Measurements from ENCODE around the gene ANKRD26.

Gene ANKRD26

GRCh38 chr10:27099916-27100812 lies at the start of gene ANKRD26:
Gene ANKRD26 (minus strand): TSS chr10:27100494. CDS start chr10:27100326, 168 bp downstream.
- H3K27ac ChIP-seq (ENCODE audit: low read length): peak within 1 kb of the TSS; percentile 86
- peaks cover 17% of the 10 kb centered on the region for H3K4me1 ChIP-seq (ENCODE audit: control insufficient read depth, insufficient read depth, low read length)
- H3K9me3 ChIP-seq (ENCODE audit: control insufficient read depth in 2 of 2, low read length in 2 of 2): no peaks in the 10 kb centered on the region
- H3K9ac ChIP-seq (ENCODE audit: low read length in 2 of 2): peak within 1 kb of the TSS; percentile 68 to 90
- H3K36me3 ChIP-seq (ENCODE audit: control insufficient read depth in 2 of 2, insufficient read depth in 2 of 2, low read length in 2 of 2): peaks cover 0 to 4% of the 10 kb centered on the region in 2 donors
- H3K4me3 ChIP-seq (ENCODE audit: low read length in 2 of 2): peak within 1 kb of the TSS; percentile 77 to 88
- no peaks in the 10 kb centered on the region for H3K27me3 ChIP-seq (ENCODE audit: control insufficient read depth in 1 of 2, insufficient read depth in 2 of 2, low read length in 2 of 2)

GRCh38 chr10:27147701-27148100 lies 47.4 kb upstream of the ANKRD26 start:
- H3K9ac ChIP-seq (ENCODE audit: low read length in 2 of 2): no peak overlapping the region
- H3K36me3 ChIP-seq (ENCODE audit: control insufficient read depth in 2 of 2, insufficient read depth in 2 of 2, low read length in 2 of 2): peaks cover 21% of the 10 kb centered on the region in 2 donors
- no peak overlapping the region for H3K27ac ChIP-seq (ENCODE audit: low read length)

GRCh38 chr10:27145937-27146336 lies 45.6 kb upstream of the ANKRD26 start:
- Histone ChIP-seq H3K9me3 (ENCODE audit: control insufficient read depth in 2 of 2, low read length in 2 of 2) (no peaks in the 10 kb centered on the region), H3K9ac (ENCODE audit: low read length in 2 of 2) (no peak overlapping the region), H3K4me3 (ENCODE audit: low read length in 2 of 2) (no peak overlapping the region), H3K27ac (ENCODE audit: low read length) (no peak overlapping the region), H3K27me3 (ENCODE audit: control insufficient read depth in 1 of 2, insufficient read depth in 2 of 2, low read length in 2 of 2) (no peaks in the 10 kb centered on the region), H3K4me1 (ENCODE audit: control insufficient read depth, insufficient read depth, low read length) (no peaks in the 10 kb centered on the region), H3K36me3 (ENCODE audit: control insufficient read depth in 2 of 2, insufficient read depth in 2 of 2, low read length in 2 of 2) (peaks cover 27% of the 10 kb centered on the region in 2 donors)

More at GRCh38 chr10:27147701-27148100, 47.4 kb upstream of the ANKRD26 start:
- H3K9me3 ChIP-seq (ENCODE audit: control insufficient read depth in 2 of 2, low read length in 2 of 2): no peaks in the 10 kb centered on the region
- no peaks in the 10 kb centered on the region for H3K4me1 ChIP-seq (ENCODE audit: control insufficient read depth, insufficient read depth, low read length)
- H3K27me3 ChIP-seq (ENCODE audit: control insufficient read depth in 1 of 2, insufficient read depth in 2 of 2, low read length in 2 of 2): no peaks in the 10 kb centered on the region
- no peak overlapping the region for H3K4me3 ChIP-seq (ENCODE audit: low read length in 2 of 2)

GRCh38 chr10:27143686-27144085 lies 43.4 kb upstream of the ANKRD26 start:
- Histone ChIP-seq H3K9ac (ENCODE audit: low read length in 2 of 2) (no peak overlapping the region), H3K36me3 (ENCODE audit: control insufficient read depth in 2 of 2, insufficient read depth in 2 of 2, low read length in 2 of 2) (peaks cover 27 to 30% of the 10 kb centered on the region in 2 donors), H3K4me1 (ENCODE audit: control insufficient read depth, insufficient read depth, low read length) (no peaks in the 10 kb centered on the region)

GRCh38 chr10:27138277-27138676 lies 38.0 kb upstream of the ANKRD26 start:
- Histone ChIP-seq H3K4me1 (ENCODE audit: control insufficient read depth, insufficient read depth, low read length) (no peaks in the 10 kb centered on the region), H3K27ac (ENCODE audit: low read length) (no peak overlapping the region), H3K4me3 (ENCODE audit: low read length in 2 of 2) (no peak overlapping the region), H3K27me3 (ENCODE audit: control insufficient read depth in 1 of 2, insufficient read depth in 2 of 2, low read length in 2 of 2) (no peaks in the 10 kb centered on the region), H3K9ac (ENCODE audit: low read length in 2 of 2) (no peak overlapping the region), H3K9me3 (ENCODE audit: control insufficient read depth in 2 of 2, low read length in 2 of 2) (no peaks in the 10 kb centered on the region), H3K36me3 (ENCODE audit: control insufficient read depth in 2 of 2, insufficient read depth in 2 of 2, low read length in 2 of 2) (peaks cover 13 to 31% of the 10 kb centered on the region in 2 donors)

More at GRCh38 chr10:27143686-27144085, 43.4 kb upstream of the ANKRD26 start:
- H3K27me3 ChIP-seq (ENCODE audit: control insufficient read depth in 1 of 2, insufficient read depth in 2 of 2, low read length in 2 of 2): no peaks in the 10 kb centered on the region
- H3K27ac ChIP-seq (ENCODE audit: low read length): no peak overlapping the region
- H3K4me3 ChIP-seq (ENCODE audit: low read length in 2 of 2): no peak overlapping the region
- H3K9me3 ChIP-seq (ENCODE audit: control insufficient read depth in 2 of 2, low read length in 2 of 2): no peaks in the 10 kb centered on the region

GRCh38 chr10:27134371-27134770 lies 34.1 kb upstream of the ANKRD26 start:
- Histone ChIP-seq H3K4me1 (ENCODE audit: control insufficient read depth, insufficient read depth, low read length) (no peaks in the 10 kb centered on the region), H3K9ac (ENCODE audit: low read length in 2 of 2) (no peak overlapping the region), H3K27ac (ENCODE audit: low read length) (no peak overlapping the region), H3K36me3 (ENCODE audit: control insufficient read depth in 2 of 2, insufficient read depth in 2 of 2, low read length in 2 of 2) (peaks cover 18 to 51% of the 10 kb centered on the region in 2 donors), H3K27me3 (ENCODE audit: control insufficient read depth in 1 of 2, insufficient read depth in 2 of 2, low read length in 2 of 2) (no peaks in the 10 kb centered on the region), H3K9me3 (ENCODE audit: control insufficient read depth in 2 of 2, low read length in 2 of 2) (no peaks in the 10 kb centered on the region), H3K4me3 (ENCODE audit: low read length in 2 of 2) (no peak overlapping the region)

- Histone ChIP-seq H3K27me3 (ENCODE audit: control insufficient read depth in 1 of 2, insufficient read depth in 2 of 2, low read length in 2 of 2) (no peaks in the 10 kb centered on the region), H3K27ac (ENCODE audit: low read length) (no peak overlapping the region), H3K9me3 (ENCODE audit: control insufficient read depth in 2 of 2, low read length in 2 of 2) (peaks cover 0 to 3% of the 10 kb centered on the region in 2 donors), H3K36me3 (ENCODE audit: control insufficient read depth in 2 of 2, insufficient read depth in 2 of 2, low read length in 2 of 2) (peaks cover 18 to 21% of the 10 kb centered on the region in 2 donors), H3K9ac (ENCODE audit: low read length in 2 of 2) (no peak overlapping the region), H3K4me1 (ENCODE audit: control insufficient read depth, insufficient read depth, low read length) (no peaks in the 10 kb centered on the region), H3K4me3 (ENCODE audit: low read length in 2 of 2) (no peak overlapping the region)
Observed at GRCh38 chr10:27108165-27108564, 7.9 kb upstream of the ANKRD26 start.

- Histone ChIP-seq H3K9me3 (ENCODE audit: control insufficient read depth in 2 of 2, low read length in 2 of 2) (peaks cover 0 to 3% of the 10 kb centered on the region in 2 donors), H3K4me1 (ENCODE audit: control insufficient read depth, insufficient read depth, low read length) (peaks cover 8% of the 10 kb centered on the region), H3K9ac (ENCODE audit: low read length in 2 of 2) (no peak overlapping the region), H3K4me3 (ENCODE audit: low read length in 2 of 2) (no peak overlapping the region), H3K36me3 (ENCODE audit: control insufficient read depth in 2 of 2, insufficient read depth in 2 of 2, low read length in 2 of 2) (peaks cover 5 to 8% of the 10 kb centered on the region in 2 donors), H3K27me3 (ENCODE audit: control insufficient read depth in 1 of 2, insufficient read depth in 2 of 2, low read length in 2 of 2) (no peaks in the 10 kb centered on the region), H3K27ac (ENCODE audit: low read length) (no peak overlapping the region)
Observed at GRCh38 chr10:27104919-27105318, 4.6 kb upstream of the ANKRD26 start.

- H3K27ac ChIP-seq (ENCODE audit: low read length): peak overlapping the region; percentile 86
- H3K9ac ChIP-seq (ENCODE audit: low read length in 2 of 2): peak overlapping the region; percentile 68 to 90
- no peaks in the 10 kb centered on the region for H3K27me3 ChIP-seq (ENCODE audit: control insufficient read depth in 1 of 2, insufficient read depth in 2 of 2, low read length in 2 of 2)
- H3K9me3 ChIP-seq (ENCODE audit: control insufficient read depth in 2 of 2, low read length in 2 of 2): no peaks in the 10 kb centered on the region
- peaks cover 0 to 5% of the 10 kb centered on the region in 2 donors for H3K36me3 ChIP-seq (ENCODE audit: control insufficient read depth in 2 of 2, insufficient read depth in 2 of 2, low read length in 2 of 2)
- peak overlapping the region; percentile 77 to 88 for H3K4me3 ChIP-seq (ENCODE audit: low read length in 2 of 2)
- H3K4me1 ChIP-seq (ENCODE audit: control insufficient read depth, insufficient read depth, low read length): peaks cover 17% of the 10 kb centered on the region
Observed at GRCh38 chr10:27100813-27101347, 586 bp upstream of the ANKRD26 start.

GRCh38 chr10:27099448-27099847 lies 846 bp downstream of the ANKRD26 start:
- Histone ChIP-seq H3K4me1 (ENCODE audit: control insufficient read depth, insufficient read depth, low read length) (peaks cover 17% of the 10 kb centered on the region), H3K9me3 (ENCODE audit: control insufficient read depth in 2 of 2, low read length in 2 of 2) (no peaks in the 10 kb centered on the region), H3K9ac (ENCODE audit: low read length in 2 of 2) (peak overlapping the region; percentile 68 to 90), H3K4me3 (ENCODE audit: low read length in 2 of 2) (peak overlapping the region; percentile 77 to 88), H3K27ac (ENCODE audit: low read length) (peak overlapping the region; percentile 86), H3K27me3 (ENCODE audit: control insufficient read depth in 1 of 2, insufficient read depth in 2 of 2, low read length in 2 of 2) (no peaks in the 10 kb centered on the region), H3K36me3 (ENCODE audit: control insufficient read depth in 2 of 2, insufficient read depth in 2 of 2, low read length in 2 of 2) (no peaks in the 10 kb centered on the region)

Data from stomach smooth muscle (tissue), 2 donors.